ACHN (cell line): ENCODE measurements around the gene NKX1-2.
A peak's percentile ranks its signal among the peaks of the same experiment; 100 is the strongest.

Source experiments
- DNase-seq: peaks from one replicate; pipeline ENCODE4 v3.0.0-alpha.2; 2015
- in situ Hi-C: cut with HindIII; loops from 2 replicates; pipeline ENCODE4 v1.10.0; 2017; ENCODE audit warnings: low sequenced_read_pairs, low pct_ligation_motif_present, low pct_unique_long_range_greater_than_20kb

The NKX1-2 gene

DNA sequence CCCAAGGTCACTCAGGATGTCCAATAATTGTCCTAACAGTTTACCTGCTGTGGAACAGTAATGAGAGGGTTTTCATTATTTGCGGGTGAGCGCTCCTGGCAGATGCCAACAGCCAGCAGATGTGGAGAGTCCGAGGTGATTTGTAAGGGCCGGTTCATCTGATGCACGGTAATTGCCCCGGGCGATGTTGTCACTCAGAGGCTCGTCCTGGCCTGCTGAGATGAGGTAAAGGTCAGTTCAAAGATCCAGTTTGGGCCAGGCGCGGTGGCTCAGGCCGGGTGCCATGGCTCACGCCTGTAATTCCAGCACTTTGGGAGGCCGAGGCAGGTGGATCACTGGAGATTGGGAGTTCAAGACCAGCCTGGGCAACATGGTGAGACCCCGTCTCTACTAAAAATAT lies 28.7 kb upstream of the NKX1-2 start:
- DNase-seq, result no peak
- in situ Hi-C loops, result no loop called here

DNA sequence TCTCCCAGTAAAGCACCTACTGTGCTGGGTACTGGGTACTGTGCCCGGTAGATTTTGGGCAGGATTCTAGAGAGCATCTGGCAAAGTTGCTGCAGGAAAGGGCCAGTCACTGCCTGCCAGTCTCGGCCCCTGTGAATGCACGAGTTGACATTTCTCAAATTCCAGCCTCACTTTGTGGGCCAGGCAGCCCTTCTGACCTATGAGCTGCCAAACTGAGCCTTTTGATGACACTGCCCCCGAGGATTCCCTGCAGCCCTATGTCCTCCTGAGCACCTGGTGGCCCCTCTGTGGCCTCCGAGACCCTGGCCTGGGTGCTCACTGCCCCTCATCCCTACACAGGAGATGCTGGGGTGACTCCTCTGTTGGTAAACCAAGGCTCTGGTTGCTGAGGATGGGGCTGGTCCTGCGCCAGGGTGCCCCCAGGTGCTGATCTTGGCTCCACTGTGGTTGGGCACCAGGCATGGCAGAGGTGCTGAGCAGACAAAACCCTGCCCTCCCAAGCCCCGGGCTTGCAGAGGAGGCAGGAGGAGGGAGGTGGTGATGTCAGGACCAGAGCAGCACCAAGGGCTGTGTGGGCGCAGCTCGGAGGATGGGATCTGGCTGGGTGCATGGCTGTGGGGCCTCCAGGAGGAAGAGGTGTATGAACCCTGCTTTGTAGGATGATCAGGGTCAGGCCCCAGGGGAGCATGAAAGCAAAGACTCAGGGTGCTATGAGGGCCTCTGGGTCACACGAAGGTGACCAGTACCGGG lies 28.0 kb upstream of the NKX1-2 start:
- in situ Hi-C loops, result no loop called here

DNA sequence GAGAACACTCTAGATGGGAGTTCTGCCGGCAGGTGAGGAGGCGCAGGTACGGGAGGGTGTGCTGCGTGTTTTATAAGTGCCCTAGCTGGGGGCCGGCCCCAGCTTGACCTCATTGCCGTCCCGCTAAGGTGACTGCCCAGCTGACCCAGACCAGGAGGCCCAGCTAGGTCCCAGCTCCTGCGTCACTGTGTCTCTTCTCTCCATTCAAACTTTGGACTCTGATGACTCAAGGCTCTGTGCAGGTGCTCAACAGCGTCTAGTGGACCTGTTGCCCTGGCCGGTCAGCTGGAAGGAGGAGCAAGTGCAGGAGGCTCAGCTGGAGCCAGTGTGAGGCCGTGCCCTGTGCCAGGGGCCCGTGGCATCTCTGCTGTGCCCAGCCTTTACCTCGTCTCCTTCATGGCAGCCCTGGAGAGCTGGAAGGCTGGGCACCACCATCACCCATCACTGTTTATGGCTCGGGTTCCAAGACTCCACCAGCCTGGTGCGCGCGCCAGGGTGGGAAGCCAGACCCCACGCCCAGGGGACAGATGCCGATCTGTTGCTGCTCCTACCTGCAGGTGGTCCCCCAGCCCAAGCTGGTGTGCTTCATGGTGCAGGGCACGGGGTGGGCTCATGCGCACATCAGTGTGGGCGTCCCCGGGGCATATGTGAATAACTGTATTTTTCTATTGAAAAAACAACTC lies 26.3 kb upstream of the NKX1-2 start:
- in situ Hi-C loops, result no loop called here
- no peak for DNase-seq

More for the DNA sequence above, 28.0 kb upstream of the NKX1-2 start:
- DNase-seq, result no peak

DNA sequence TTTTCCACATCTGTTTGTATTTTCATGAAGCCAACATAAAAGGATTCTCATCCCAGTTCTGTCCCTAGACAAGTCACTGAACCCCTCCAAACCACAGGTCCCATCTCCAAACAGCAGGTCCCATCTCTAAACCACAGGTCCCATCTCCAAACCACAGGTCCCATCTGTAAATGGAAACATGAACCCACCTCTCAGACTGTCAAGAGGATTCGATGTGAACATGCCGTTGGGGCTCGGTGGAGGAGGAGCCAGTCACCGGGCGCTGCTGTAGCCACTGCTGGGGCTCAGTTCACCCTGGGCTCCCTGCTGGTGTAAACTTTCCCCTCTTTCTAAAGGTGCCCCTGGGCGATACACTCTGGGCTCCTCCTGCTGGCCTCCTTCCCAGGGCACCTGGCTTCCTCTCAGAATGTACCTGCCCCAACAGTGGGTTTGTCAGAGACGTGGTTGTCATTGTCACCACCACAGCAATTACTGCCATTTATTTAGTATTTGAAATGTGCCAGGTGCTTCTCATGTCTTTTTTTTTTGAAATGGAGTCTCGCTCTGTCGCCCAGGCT lies 24.8 kb upstream of the NKX1-2 start:
- in situ Hi-C loops, result no loop called here

DNA sequence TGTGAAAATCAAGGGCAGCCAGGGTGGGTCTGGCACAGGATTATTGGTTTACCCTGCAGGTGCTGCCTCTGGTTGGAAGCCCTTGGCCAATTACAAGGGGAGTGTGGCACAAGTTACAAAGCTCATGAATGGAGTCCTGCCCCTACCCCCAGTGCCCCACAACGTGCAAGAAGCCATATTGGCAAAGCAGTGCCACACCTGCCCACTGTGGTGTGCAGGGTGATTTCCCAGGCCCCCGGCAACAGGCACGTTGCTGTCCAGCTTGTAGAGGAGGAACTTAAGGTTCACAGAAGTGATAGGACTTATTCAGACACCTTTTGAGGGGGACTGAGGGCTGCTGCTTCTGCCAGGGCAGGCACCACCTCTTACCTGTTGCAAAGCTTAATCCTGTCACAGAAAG lies 23.2 kb upstream of the NKX1-2 start:
- in situ Hi-C loops, result no loop called here

More for the DNA sequence above, 24.8 kb upstream of the NKX1-2 start:
- no peak for DNase-seq

DNA sequence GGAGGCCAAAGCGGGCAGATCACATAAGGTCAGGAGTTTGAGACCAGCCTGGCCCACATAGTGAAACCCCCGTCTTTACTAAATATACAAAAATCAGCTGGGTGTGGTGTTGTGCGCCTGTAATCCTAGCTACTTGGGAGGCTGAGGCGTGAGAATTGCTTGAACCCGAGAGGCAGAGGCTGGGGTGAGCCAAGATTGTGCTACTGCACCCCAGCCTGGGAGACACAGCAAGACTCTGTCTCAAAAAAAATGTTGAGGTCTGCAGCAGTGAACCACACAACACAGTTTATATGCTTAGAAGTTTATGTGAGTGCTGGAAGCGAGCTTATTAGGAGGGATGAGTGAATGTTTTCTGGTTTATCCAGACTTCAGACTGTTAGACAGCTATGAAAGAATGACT lies 22.2 kb upstream of the NKX1-2 start:
- in situ Hi-C loops, result no loop called here
- no peak for DNase-seq

More for the DNA sequence above, 23.2 kb upstream of the NKX1-2 start:
- no peak for DNase-seq

DNA sequence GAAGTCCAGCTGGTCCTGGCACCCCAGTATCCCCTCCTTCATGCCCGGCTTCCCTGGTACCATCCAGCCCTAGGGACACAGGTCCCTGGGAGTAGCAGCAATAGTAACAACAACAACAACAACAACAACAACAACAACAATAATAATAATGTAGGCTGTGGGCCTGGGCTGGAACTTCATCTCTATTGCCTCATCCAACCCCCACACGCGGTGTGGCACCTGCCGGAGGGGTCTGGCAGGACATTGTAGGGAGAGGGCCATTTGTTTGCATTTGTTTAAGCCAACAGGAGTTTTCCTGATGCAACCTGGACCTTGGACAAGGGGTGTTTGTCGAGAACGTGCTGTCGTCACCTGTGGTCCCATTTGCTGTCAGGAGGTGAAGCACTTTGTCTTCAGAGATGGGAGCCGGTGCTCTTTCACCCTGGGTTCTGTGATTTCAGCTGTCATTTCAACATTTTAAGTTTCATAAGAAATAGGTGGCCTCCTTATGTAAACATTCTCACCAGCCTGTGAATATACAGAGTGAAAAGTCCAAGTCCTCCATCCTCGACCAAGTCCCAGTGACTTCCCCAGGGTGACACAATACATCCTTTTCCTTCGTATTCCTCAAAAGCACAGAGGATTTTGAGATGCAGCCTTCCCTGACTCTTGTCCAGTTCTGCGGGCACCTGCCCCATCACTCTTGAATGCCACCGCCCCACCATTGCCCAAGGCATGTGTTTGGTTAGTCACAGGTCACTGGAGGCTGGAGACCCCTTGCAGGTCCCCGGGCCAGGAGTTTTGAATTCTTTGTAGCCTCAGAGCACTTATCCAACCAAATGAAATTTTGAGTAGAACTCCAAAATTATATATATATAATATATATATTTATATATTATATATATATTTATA lies 21.0 kb upstream of the NKX1-2 start:
- in situ Hi-C loops, result no loop called here
- no peak for DNase-seq

DNA sequence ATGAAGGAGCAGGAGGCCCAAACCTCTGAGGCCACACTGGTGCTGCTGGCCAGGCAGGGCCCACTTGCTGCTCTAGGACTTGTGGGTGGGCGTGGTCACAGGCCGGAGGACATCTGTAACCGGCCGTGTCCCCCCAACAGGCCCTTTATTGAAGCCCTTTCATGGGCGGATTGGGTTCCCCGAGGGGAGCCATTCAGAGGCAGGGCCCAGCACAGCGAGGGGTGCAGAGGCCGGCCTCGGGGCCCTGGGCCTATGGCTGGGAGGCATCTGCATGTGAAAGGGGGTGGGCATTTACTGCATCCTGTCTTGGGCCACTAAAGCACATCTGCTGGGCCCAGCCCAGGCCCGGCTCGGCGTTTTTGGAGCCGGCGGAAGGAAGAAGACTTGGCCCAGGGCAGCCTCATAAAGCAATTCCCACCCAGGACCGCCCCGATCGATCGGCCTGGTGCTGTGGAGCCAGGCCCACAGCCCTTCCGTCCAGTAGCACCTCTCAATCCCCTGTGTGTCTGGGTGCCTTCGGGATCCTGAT lies 20.2 kb upstream of the NKX1-2 start:
- no peak for DNase-seq
- in situ Hi-C loops, result no loop called here

DNA sequence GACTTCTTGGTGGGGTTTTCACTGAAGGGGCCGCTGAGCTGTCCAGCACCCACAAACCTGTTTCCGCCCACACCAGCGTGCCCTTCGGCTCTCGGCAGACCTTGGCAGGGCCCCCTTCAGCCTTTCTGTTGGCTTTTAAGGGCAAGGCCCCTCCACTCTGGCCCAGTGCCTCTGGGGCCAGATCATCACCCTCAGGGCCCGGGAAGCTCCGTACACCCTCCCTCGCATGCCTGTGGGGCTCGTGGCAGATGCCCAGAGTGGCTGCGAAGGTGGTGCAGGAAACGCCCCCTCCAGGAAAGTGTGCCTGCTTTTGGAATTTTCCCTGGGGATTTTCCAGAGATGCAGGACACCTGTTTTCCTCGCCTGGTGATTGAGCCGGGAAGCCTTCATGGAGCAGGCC lies 18.8 kb upstream of the NKX1-2 start:
- in situ Hi-C loops, result no loop called here
- DNase-seq, result no peak

DNA sequence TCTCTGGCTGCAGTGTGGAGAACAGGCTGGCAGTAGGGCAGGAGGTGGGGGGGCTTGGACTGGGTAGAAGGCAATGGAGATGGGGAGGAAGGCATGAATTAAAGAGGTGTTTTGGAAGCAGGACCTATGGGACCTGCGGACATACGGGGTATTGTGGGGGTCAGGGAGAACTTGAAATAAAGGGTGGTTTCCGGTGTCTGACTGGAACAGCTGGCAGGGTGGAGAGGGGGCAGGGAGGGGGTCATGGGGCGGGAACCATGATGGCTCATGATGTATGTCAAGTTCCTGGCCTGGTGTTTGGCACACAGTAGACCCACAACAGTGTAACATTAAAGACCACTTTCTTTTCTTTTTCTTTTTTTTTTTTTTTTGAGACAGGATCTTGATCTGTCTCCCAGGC lies 17.3 kb upstream of the NKX1-2 start:
- in situ Hi-C loops, result no loop called here
- DNase-seq, result no peak

DNA sequence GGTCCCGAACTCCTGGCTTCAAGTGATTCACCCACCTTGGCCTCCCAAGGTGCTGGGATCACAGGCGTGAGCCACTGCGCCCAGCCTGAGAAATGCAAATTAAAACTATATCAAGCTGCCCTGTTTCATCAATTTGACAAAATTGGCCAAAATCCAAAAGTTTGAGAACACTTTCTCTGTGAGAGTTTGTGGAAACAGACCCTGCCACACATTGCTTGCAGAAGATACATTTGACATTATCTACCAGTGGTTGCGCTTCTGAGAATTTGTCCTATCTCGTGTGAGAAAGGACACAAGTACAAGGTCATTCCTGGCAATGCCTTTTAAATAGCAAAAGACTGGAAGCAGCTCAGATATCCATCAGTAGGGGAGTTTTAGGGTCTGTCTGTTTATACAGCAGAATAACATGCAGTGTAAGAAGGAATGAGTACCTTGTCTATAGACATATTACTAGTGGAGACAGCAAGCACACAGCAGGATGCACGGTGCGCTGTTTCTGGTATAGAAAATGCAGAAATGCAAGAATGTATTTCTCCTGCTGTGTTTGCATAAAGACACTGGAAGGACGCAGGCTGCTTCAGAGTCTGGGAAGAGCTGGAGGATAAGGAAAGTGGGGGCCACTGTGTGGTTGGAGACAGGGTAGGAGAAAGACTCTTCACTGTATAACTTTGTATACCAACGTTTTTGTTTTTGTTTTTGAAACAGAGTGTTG lies 16.1 kb upstream of the NKX1-2 start:
- in situ Hi-C loops, result no loop called here
- no peak for DNase-seq

DNA sequence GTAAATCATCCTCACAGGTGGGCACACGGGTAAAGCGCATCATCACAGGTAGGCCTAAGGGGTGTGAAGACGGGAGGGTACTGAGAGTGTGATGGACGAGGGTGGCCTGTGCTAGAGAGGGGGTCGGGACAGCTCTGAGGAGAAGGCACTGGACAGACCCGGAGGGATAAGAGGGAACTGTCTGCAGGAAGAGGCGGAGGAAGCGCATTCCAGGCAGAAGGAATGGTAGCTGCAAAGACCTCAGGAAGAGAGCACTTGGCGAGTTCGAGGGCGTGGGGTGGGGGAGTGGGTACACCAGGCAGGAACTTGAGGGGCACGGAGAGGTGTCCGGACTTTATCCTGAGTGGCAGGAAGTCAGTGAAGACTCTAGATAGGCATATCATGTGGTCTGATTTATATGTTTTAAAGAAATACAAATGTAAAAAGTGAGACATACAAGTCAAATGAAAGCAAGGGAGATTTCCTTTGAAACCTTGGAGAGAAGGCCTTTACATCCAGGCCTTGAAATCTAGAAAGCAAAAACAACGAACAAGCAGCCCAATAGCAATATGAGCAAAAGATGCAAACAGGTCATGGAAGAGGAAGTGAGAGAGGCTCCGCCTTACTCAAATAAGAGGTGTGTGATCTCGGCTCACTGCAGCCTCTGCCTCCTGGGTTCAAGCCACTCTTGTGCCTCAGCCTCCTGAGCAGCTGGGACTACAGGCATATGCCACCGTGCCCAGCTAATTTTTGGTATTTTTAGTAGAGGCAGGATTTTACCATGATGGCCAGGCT lies 15.4 kb upstream of the NKX1-2 start:
- no peak for DNase-seq
- in situ Hi-C loops, result no loop called here

DNA sequence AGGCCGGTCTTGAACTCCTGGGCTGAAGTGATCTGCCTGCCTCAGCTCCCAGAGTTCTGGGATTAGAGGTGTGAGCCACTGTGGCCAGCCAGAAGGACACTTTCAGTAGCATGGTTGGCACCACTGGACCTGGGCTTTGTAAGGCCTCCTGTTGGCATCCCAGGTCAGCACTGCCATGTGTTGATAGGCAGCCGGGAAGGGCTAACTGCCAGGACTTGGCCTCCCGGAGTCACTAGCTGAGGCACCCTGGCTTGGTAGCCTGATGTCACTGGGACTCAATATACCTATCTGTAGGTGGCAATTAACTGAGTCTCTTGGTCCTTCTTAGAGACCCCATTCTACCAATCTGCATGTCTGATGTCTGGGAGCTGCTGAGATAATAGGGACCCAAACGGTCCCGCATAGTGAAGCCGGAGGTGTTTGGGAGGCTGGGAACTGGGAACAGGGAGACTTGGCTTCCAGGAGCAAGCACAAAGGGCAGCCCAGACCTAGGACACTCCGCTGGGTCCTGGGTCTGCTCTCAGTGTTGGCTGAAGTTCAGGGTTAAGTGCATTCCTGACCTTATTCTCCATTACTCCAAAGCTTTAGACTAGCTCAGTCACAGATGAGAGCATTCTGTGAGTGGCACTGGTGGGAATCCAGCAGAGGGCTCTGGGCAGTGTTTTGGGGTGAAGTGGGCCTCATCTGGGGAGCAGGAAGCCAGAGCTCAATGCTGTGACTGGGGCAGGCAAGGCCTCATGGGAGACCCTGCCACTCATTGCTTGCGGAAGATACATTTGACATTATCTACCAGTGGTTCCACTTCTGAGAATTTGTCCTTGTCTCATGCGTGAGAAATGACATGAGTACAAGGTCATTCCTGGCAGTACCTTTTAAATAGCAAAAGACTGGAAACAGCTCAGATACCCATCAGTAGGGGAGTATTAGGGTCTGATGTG lies 14.5 kb upstream of the NKX1-2 start:
- in situ Hi-C loops, result no loop called here
- no peak for DNase-seq

DNA sequence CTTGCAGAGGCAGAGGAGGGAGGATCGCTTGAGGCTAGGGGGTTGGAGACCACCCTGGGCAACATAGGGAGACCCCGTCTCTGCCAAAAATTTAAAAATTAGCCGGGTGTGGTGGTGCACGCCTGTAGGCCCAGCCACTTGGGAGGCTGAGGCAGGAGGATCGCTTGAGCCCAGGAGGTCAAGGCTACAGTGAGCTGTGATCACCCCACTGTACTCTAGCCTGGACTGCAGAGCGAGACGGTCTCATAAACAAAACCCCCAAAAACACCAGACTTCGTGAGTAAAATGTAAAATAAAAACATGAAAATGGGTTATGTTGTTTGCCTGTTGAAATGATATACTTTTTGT lies 12.5 kb upstream of the NKX1-2 start:
- in situ Hi-C loops, result no loop called here
- no peak for DNase-seq

DNA sequence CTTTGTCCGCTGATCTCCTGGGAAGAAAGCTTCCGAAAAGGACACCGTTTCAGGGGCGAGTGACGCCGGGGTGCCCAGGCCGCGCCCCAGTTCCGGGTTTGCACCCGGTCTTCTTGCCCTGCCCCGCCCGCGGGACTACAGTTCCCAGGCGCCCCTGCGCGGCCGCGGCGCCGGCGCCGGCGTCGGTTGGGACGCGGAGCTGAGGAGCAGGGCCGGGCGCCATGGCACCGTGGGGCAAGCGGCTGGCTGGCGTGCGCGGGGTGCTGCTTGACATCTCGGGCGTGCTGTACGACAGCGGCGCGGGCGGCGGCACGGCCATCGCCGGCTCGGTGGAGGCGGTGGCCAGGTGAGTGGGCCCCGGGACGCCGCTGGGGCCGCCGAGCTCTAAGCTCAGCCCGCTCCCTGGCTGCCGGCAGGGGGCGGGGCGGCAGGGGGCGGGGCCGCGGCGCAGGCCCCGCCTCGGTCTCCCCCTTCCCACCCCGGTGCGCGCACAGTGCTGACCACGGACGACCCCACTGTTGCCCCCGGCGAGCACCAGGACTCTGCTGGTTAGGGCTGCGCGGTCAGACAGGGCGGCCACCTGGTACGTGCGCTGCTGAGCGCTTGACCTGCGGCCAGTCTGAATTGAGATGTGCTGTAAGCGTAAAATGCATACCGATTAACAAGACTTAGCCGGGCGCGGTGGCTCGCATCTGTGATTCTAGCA lies 12.0 kb upstream of the NKX1-2 start, which contains the start of gene LHPP:
TSS of gene LHPP (plus strand) at position 182 of the 706 bp plus-strand sequence. CDS start at position 222, 40 bp downstream.
- DNase-seq, result peak; percentile 89
- in situ Hi-C loops, result no loop called here

DNA sequence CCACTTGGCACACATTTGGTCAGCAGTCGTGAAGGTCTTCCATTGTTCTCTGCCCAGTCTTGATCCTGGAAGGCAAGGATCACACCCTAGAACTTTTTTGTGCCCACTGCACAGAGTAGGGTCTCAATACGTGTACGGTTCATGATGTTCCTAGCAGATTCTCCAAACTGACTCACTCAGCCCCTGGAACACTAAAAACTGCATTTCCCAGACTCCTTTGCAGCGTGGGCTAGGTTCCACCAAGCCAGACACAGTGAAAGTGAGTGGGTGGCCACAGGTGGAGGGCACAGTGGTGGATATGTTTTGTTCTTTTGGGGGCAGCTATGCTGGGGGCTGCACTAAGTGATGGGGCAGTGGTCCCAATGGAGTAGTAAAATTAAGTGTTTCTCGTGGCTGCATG lies 10.3 kb upstream of the NKX1-2 start:
- in situ Hi-C loops, result no loop called here
- no peak for DNase-seq
